Activated CD8-positive, alpha-beta memory T cell treated with anti-CD3 and anti-CD28 coated beads for 36 hours (primary cell): ENCODE data around the gene JAZF1. TPM values are rescaled to one million over a fixed set of nuclear protein-coding genes. Genes with fewer than 3 reads are reported as not detected.

Experiments
- CTCF ChIA-PET: fragments of 350-600 bp; sonication (Branson Sonifier 250); formaldehyde crosslinking; loops from one replicate; lab custom pipeline; 2021; ENCODE audit warnings: antibody characterized with exemption; lab: Charles Lee
- POLR2A ChIA-PET: fragments of 350-600 bp; sonication (Branson Sonifier 250); formaldehyde crosslinking; loops from one replicate; lab custom pipeline; 2021; ENCODE audit warnings: antibody characterized with exemption; lab: Charles Lee
- total RNA-seq, 2 experiments: library from RNA; stranded (reverse); gene quantifications; one replicate each; pipeline ENCODE4 v1.2.3, GENCODE V29; 2021

JAZF1 gene
- total RNA-seq, 2 experiments from 2014 or later = 4.8 to 5.7 TPM

GRCh38 chr7:27812706-27813105 lies 367.9 kb downstream of the JAZF1 start:
- POLR2A ChIA-PET = interaction anchor here (0.6 kb wide), 1 partner anchor 131 kb away, joined by 5 read pairs; no protein-coding TSS in a partner anchor

DNA sequence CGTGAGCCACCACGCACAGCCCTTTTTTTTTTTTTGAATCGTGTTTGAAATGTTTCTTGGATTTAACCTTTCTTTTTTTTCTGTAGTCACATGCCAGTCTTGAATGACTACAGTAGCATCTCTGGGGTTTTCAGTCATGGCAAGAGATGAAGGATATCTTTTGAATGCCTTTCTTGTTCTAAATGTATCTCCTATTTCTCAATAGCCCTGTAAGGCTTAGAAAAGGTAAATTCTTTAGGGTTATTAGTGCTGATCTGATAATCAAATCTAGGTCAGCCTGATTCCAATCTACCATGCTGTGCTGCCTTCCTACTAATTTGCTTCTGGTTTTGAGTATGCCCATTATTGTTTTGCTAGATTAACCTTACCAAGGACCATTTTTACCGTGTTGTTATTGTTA lies 370.4 kb downstream of the JAZF1 start:
- POLR2A ChIA-PET = no interaction called here

More at GRCh38 chr7:27812706-27813105, 367.9 kb downstream of the JAZF1 start:
- CTCF ChIA-PET = interaction anchor here (0.6 kb wide), 1 partner anchor 271 kb away, joined by 3 read pairs; no protein-coding TSS in a partner anchor

GRCh38 chr7:27808626-27809025 lies 372.0 kb downstream of the JAZF1 start:
- ChIA-PET CTCF (no interaction called here), POLR2A (no interaction called here)

More for the DNA sequence above, 370.4 kb downstream of the JAZF1 start:
- CTCF ChIA-PET = no interaction called here

DNA sequence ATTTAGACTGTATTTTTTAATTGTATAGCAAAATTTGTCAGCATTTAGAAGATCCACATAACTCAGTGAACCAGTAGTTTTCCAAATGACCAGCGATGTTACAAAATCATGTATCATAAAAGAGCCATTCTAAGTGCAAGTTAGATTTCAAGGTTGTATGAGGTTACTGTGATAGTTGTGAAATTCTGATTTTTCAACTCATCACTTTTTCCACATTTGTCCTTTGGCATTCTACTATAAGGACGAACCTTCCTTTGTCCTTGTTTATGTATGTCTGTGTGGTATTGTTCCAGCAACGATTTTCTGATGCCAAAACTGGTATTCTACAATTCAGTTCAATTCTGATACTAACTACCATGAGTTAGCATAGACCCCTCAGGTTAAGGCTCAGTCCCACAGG lies 376.5 kb downstream of the JAZF1 start:
- CTCF ChIA-PET = no interaction called here
- POLR2A ChIA-PET = no interaction called here

DNA sequence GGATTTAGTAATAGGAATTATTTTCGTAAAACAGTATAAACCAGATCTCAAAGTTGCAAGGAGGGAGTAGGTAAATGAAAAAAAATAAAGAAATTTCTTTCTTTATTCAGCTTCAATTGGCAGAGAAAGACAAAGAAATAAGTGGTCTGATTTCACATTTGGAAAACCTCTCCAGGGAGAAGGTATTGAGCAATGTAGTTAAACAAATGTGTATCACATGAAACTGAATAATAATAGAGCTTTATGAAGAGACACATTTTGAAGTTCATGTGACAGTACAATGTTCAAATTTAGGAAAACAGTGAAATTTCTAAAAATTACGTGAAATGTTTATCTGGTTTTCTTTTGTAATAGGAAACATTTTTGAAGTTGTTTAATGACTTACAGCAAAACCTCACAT lies 377.6 kb downstream of the JAZF1 start:
- ChIA-PET POLR2A (no interaction called here), CTCF (interaction anchor here (2.0 kb wide), 1 partner anchor 17 kb away, joined by 6 read pairs; no protein-coding TSS in a partner anchor)

- ChIA-PET CTCF (interaction anchor here (0.7 kb wide), 2 partner anchors 10 to 138 kb away, joined by 3 read pairs; no protein-coding TSS in a partner anchor), POLR2A (interaction anchor here (0.5 to 0.7 kb wide), 2 partner anchors 59 to 370 kb away, joined by 3 to 5 read pairs; partner anchors contain the start of gene TAX1BP1)
Measured at GRCh38 chr7:27799212-27799611, 381.4 kb downstream of the JAZF1 start.

DNA sequence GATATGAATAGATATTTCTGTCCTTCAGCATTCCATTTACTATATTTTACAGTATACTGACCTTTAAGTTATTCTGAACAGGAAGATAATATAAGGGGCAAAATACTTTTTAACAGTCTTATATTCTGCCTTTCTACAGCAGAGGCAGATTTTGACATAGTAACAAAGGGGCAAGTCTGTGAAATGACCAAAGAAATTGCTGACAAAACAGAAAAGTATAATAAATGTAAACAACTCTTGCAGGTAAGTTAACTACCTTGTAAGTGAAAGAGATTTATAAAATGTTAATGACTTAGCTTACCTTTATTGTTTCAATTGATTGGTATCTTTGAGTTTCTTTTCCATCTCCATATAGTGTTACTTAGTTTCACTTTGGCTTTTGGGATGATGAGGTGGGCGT lies 384.6 kb downstream of the JAZF1 start:
- ChIA-PET CTCF (no interaction called here), POLR2A (no interaction called here)

DNA sequence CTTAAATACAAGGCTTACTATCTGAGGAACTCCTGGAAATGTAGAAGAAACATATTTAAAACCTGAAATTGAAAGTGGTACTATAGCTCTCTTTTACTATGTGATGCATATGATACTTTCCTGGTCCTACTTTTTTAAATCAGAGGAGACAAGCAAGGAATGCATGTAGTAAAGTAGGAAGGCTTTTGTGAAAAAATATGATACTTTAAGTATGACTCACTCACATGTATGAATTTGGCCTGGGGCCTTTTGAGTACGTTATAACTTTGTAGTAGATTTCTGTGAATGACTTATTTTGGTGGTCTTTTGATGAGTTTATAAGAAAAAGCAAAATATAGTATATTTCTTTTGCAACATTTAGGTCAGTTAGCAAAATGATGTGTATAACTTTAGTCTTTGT lies 386.8 kb downstream of the JAZF1 start:
- POLR2A ChIA-PET = no interaction called here
- CTCF ChIA-PET = no interaction called here

GRCh38 chr7:27788437-27788836 lies 392.2 kb downstream of the JAZF1 start:
- ChIA-PET POLR2A (no interaction called here), CTCF (interaction anchor here (2.1 kb wide), 1 partner anchor 232 kb away, joined by 5 read pairs; no protein-coding TSS in a partner anchor)

- ChIA-PET CTCF (interaction anchor here (0.6 to 2.4 kb wide), 4 partner anchors 18 to 276 kb away, joined by 3 to 6 read pairs (median 3); no protein-coding TSS in a partner anchor), POLR2A (no interaction called here)
Measured at GRCh38 chr7:27784399-27785053, 396.1 kb downstream of the JAZF1 start.

GRCh38 chr7:27782849-27783248 lies 397.7 kb downstream of the JAZF1 start:
- CTCF ChIA-PET = no interaction called here
- POLR2A ChIA-PET = interaction anchor here (1.6 kb wide), 1 partner anchor 120 kb away, joined by 3 read pairs; the partner anchor contains the start of gene HIBADH

DNA sequence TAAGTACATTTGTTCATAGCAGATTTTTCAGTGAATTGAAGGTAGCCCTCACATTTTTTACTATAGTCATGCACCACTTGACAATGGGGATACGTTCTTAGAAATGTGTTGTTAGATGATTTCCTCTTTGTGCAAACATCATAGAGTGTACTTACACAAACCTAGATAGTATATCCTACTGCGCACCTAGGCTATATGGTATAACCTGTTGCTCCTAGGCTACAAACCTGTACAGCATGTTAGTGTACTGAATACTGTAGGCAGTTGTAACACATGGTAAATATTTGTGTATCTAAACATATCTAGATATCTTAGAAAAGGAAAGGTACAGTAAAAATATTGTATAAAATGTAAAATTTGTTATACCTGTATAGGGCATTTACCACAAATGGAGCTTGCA lies 399.4 kb downstream of the JAZF1 start:
- ChIA-PET POLR2A (interaction anchor here (1.6 kb wide), 1 partner anchor 119 kb away, joined by 3 read pairs; the partner anchor contains the start of gene HIBADH), CTCF (no interaction called here)

Other genes with a start within 250 kb of the JAZF1 start
- gene CREB5, start 231.7 kb upstream of the JAZF1 start, total RNA-seq = not detected